GM23338 (cell line): ENCODE results near the gene PDE4B. TPM values are rescaled to one million over a fixed set of nuclear protein-coding genes. Genes with fewer than 3 reads are reported as not detected.

Experiments used
- ATAC-seq: fragments of 200-7000 bp; cut with Tn5 transposase; 3 replicates; pipeline ENCODE4 v1.9.1; 2020
- DNase-seq: peaks from one replicate; pipeline ENCODE4 v3.0.0-alpha.2; 2015; ENCODE audit warnings: low spot score
- H2AFZ ChIP-seq: fragments of 200-600 bp; sonication (generic); 2 replicates; pipeline ENCODE4 v1.8.0; 2016; ENCODE audit warnings: antibody characterized with exemption, mild to moderate bottlenecking, moderate library complexity
- H3F3A ChIP-seq: fragments of 200-600 bp; sonication (generic); replicated peaks from 2 replicates; pipeline ENCODE4 v1.8.0; 2017; ENCODE audit warnings: antibody characterized with exemption, mixed run types, low read depth
- H3K27ac ChIP-seq: fragments of 200-600 bp; sonication (generic); 2 replicates; pipeline ENCODE4 v1.6.1; 2016; ENCODE audit warnings: low read depth
- H3K27me3 ChIP-seq: fragments of 200-600 bp; sonication (generic); 2 replicates; pipeline ENCODE4 v1.8.0; 2016; ENCODE audit warnings: mild to moderate bottlenecking, mixed run types, moderate library complexity; ENCODE audit not compliant: insufficient read depth
- H3K36me3 ChIP-seq: fragments of 200-600 bp; sonication (generic); 2 replicates; pipeline ENCODE4 v1.8.0; 2016; ENCODE audit warnings: mild to moderate bottlenecking; ENCODE audit not compliant: insufficient read depth
- H3K4me1 ChIP-seq: fragments of 200-600 bp; sonication (generic); 2 replicates; pipeline ENCODE4 v1.8.0; 2016; ENCODE audit warnings: mild to moderate bottlenecking, moderate library complexity; ENCODE audit not compliant: insufficient read depth
- H3K4me2 ChIP-seq: fragments of 200-600 bp; sonication (generic); 2 replicates; pipeline ENCODE4 v1.7.1; 2017; ENCODE audit warnings: mixed run types
- H3K4me3 ChIP-seq: fragments of 200-600 bp; sonication (generic); 2 replicates; pipeline ENCODE4 v1.6.1; 2016; ENCODE audit warnings: mixed run types
- H3K79me2 ChIP-seq: fragments of 200-600 bp; sonication (generic); replicated peaks from 2 replicates; pipeline ENCODE4 v1.8.0; 2017; ENCODE audit warnings: mild to moderate bottlenecking; ENCODE audit not compliant: insufficient read depth
- H3K9me2 ChIP-seq: fragments of 200-600 bp; sonication (generic); 2 replicates; pipeline ENCODE4 v1.8.0; 2017; ENCODE audit not compliant: insufficient read depth
- H4K20me1 ChIP-seq: fragments of 200-600 bp; sonication (generic); replicated peaks from 2 replicates; pipeline ENCODE4 v1.8.0; 2017; ENCODE audit warnings: mild to moderate bottlenecking; ENCODE audit not compliant: insufficient read depth
- H3K27ac Mint-ChIP-seq: 2 replicates; pipeline ENCODE4 v1.8.0; 2020; ENCODE audit warnings: inconsistent platforms, mild to moderate bottlenecking, moderate library complexity, mixed read lengths
- H3K27me3 Mint-ChIP-seq: 3 replicates; pipeline ENCODE4 v1.8.0; 2022; ENCODE audit warnings: low read depth, mild to moderate bottlenecking, moderate library complexity, mixed read lengths, inconsistent platforms; ENCODE audit not compliant: insufficient read depth, poor library complexity
- H3K36me3 Mint-ChIP-seq: 3 replicates; pipeline ENCODE4 v1.8.0; 2021; ENCODE audit warnings: low read depth, mild to moderate bottlenecking, inconsistent platforms, moderate library complexity, mixed read lengths
- H3K4me1 Mint-ChIP-seq: 3 replicates; pipeline ENCODE4 v1.8.0; 2020; ENCODE audit warnings: mild to moderate bottlenecking, inconsistent platforms, mixed read lengths
- H3K4me3 Mint-ChIP-seq: 3 replicates; pipeline ENCODE4 v1.8.0; 2021; ENCODE audit warnings: moderate library complexity, mild to moderate bottlenecking, inconsistent platforms, mixed read lengths
- H3K9me3 Mint-ChIP-seq: 3 replicates; pipeline ENCODE4 v1.8.0; 2020; ENCODE audit warnings: moderate library complexity, mild to moderate bottlenecking, inconsistent platforms, mixed read lengths
- CREB1 ChIP-seq: fragments of 250-450 bp; sonication (Bioruptor Pico); IDR thresholded peaks from 2 replicates; pipeline ENCODE4 v1.5.0; 2020; ENCODE audit warnings: low read depth, mild to moderate bottlenecking, moderate library complexity
- EZH2 ChIP-seq: fragments of 200-600 bp; sonication (generic); IDR thresholded peaks from one replicate; pipeline ENCODE4 v1.8.0; 2017; ENCODE audit warnings: antibody characterized with exemption, mild to moderate bottlenecking, low read depth; ENCODE audit not compliant: unreplicated experiment
- EZH2phosphoT487 ChIP-seq: fragments of 200-600 bp; sonication (generic); IDR thresholded peaks from one replicate; pipeline ENCODE4 v1.8.1; 2018; ENCODE audit warnings: antibody characterized with exemption; ENCODE audit not compliant: unreplicated experiment
- JUNB ChIP-seq: IDR thresholded peaks from one replicate; pipeline ENCODE4 v1.6.1; 2016; ENCODE audit warnings: antibody characterized with exemption; ENCODE audit not compliant: unreplicated experiment
- NANOG ChIP-seq: IDR thresholded peaks from 2 replicates; pipeline ENCODE4 v1.6.1; 2016; ENCODE audit warnings: antibody characterized with exemption, borderline replicate concordance
- POLR2AphosphoS5 ChIP-seq: IDR thresholded peaks from 2 replicates; pipeline ENCODE4 v1.6.1; 2016; ENCODE audit warnings: antibody characterized with exemption, low read depth
- STAT1 ChIP-seq: IDR thresholded peaks from one replicate; pipeline ENCODE4 v1.6.1; 2016; ENCODE audit warnings: antibody characterized with exemption; ENCODE audit not compliant: unreplicated experiment
- ZNF114 ChIP-seq: fragments of 250-450 bp; sonication (Bioruptor Pico); IDR thresholded peaks from 2 replicates; pipeline ENCODE4 v1.5.0; 2020; ENCODE audit warnings: mild to moderate bottlenecking, moderate library complexity
- ZNF331 ChIP-seq: fragments of 250-450 bp; sonication (Bioruptor Pico); IDR thresholded peaks from 2 replicates; pipeline ENCODE4 v1.5.0; 2020; ENCODE audit warnings: low read depth, mild to moderate bottlenecking, moderate library complexity
- polyA plus RNA-seq: library from polyadenylated mRNA; unstranded; fragments of >200 nt; fragmentation: Nextera tagmentation; extraction: Ambion mirVana; gene quantifications from 2 replicates; pipeline ENCODE4 v1.2.1, GENCODE V29; 2016
- total RNA-seq: library from RNA; depleted of rRNA; stranded (reverse); fragments of >200 nt; shearing (Covaris generic); gene quantifications from 2 replicates; pipeline ENCODE4 v1.2.3, GENCODE V29; 2014
- TF ChIP-seq, protein P1 (sequence below): IDR thresholded peaks from one replicate; pipeline ENCODE4 v1.6.1; 2018; ENCODE audit warnings: antibody characterized with exemption; ENCODE audit not compliant: unreplicated experiment
- TF ChIP-seq, protein P2 (sequence below): IDR thresholded peaks from 2 replicates; pipeline ENCODE4 v1.6.1; 2016; ENCODE audit warnings: antibody characterized with exemption
- TF ChIP-seq, protein P3 (sequence below), 2 experiments: fragments of 200-600 bp in 1 of 2; sonication (generic) in 1 of 2; conservative IDR thresholded peaks; 2 replicates each; pipeline versions ENCODE4 v1.5.1 to v1.6.1; 2016 to 2017; ENCODE audit warnings: antibody characterized with exemption in 2 of 2, low read depth in 2 of 2, mild to moderate bottlenecking in 2 of 2, moderate library complexity in 1 of 2
- TF ChIP-seq, protein P4 (sequence below): fragments of 250-450 bp; sonication (Bioruptor Pico); IDR thresholded peaks from 2 replicates; pipeline ENCODE4 v1.5.0; 2020; ENCODE audit warnings: mild to moderate bottlenecking, moderate library complexity

Gene PDE4B
- total and polyA plus RNA-seq, 2 experiments from 2014 or later: 14.0 to 25.6 TPM

DNA sequence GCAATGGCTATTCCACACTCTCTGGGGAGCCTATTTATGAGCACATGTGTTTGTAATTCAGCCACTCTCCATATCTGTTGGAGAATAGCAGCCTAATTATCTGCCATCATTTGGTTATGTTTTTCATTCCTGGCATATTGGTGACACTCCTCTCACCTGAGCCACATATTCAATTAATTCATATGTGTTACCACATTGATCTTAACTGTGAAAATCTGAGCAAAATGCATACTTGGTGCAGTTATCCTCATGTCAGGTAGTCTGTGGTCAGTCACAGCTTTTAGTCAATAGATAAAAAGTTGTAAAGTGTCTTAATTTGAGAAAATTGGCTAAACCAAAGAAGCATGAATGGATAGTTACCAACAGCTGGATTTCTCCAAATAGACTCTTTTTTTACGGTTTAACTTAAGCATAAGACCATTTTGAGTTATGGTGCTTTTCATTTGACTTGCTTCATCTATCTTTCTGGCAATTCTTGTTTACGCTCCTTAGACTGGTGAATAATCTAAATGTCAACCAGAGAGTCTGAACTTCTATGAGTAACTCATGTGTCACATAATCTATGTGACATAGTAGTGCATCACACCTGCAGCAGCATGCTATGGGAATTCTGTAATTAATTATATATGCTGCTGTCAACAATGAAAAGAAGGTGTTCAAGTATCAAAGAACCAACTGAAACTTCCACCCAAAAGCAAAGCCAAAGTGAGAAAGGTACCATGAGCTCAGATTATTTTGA is 553.5 kb downstream of the PDE4B start:
- no peaks in the 10 kb centered on the region for H3K27me3 Mint-ChIP-seq
- Histone ChIP-seq H3K4me2 (peak overlapping the region; percentile 36; the same call in 1 of the 2 replicates), H3K9me2 (no peaks in the 10 kb centered on the region), H3K4me1 (peaks cover 87% of the 10 kb centered on the region), H3K79me2 (peaks cover 87% of the 10 kb centered on the region), H3K27ac (no peak overlapping the region), H3K36me3 (no peaks in the 10 kb centered on the region), H3F3A (no peaks in the 10 kb centered on the region; the same call in 1 of the 2 replicates), H2AFZ (no peak overlapping the region), H3K4me3 (no peak overlapping the region), H4K20me1 (no peaks in the 10 kb centered on the region), H3K27me3 (no peaks in the 10 kb centered on the region)
- no peak for DNase-seq
- no peak overlapping the region for H3K27ac Mint-ChIP-seq
- ATAC-seq: no peak
- H3K4me3 Mint-ChIP-seq: no peak overlapping the region
- H3K4me1 Mint-ChIP-seq: peaks cover 63% of the 10 kb centered on the region
- no peaks in the 10 kb centered on the region for H3K9me3 Mint-ChIP-seq
- TF ChIP-seq, protein P1, sequence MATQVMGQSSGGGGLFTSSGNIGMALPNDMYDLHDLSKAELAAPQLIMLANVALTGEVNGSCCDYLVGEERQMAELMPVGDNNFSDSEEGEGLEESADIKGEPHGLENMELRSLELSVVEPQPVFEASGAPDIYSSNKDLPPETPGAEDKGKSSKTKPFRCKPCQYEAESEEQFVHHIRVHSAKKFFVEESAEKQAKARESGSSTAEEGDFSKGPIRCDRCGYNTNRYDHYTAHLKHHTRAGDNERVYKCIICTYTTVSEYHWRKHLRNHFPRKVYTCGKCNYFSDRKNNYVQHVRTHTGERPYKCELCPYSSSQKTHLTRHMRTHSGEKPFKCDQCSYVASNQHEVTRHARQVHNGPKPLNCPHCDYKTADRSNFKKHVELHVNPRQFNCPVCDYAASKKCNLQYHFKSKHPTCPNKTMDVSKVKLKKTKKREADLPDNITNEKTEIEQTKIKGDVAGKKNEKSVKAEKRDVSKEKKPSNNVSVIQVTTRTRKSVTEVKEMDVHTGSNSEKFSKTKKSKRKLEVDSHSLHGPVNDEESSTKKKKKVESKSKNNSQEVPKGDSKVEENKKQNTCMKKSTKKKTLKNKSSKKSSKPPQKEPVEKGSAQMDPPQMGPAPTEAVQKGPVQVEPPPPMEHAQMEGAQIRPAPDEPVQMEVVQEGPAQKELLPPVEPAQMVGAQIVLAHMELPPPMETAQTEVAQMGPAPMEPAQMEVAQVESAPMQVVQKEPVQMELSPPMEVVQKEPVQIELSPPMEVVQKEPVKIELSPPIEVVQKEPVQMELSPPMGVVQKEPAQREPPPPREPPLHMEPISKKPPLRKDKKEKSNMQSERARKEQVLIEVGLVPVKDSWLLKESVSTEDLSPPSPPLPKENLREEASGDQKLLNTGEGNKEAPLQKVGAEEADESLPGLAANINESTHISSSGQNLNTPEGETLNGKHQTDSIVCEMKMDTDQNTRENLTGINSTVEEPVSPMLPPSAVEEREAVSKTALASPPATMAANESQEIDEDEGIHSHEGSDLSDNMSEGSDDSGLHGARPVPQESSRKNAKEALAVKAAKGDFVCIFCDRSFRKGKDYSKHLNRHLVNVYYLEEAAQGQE: no peak
- TF ChIP-seq, protein P2, sequence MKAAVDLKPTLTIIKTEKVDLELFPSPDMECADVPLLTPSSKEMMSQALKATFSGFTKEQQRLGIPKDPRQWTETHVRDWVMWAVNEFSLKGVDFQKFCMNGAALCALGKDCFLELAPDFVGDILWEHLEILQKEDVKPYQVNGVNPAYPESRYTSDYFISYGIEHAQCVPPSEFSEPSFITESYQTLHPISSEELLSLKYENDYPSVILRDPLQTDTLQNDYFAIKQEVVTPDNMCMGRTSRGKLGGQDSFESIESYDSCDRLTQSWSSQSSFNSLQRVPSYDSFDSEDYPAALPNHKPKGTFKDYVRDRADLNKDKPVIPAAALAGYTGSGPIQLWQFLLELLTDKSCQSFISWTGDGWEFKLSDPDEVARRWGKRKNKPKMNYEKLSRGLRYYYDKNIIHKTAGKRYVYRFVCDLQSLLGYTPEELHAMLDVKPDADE: no peak
- TF ChIP-seq POLR2AphosphoS5 (no peak), ZNF114 (CRISPR knock-in tag) (no peak), NANOG (no peak), ZNF331 (CRISPR knock-in tag) (no peak), EZH2 (no peak), EZH2phosphoT487 (no peak), STAT1 (no peak), CREB1 (CRISPR knock-in tag) (no peak), JUNB (no peak)
- TF ChIP-seq, protein P3, sequence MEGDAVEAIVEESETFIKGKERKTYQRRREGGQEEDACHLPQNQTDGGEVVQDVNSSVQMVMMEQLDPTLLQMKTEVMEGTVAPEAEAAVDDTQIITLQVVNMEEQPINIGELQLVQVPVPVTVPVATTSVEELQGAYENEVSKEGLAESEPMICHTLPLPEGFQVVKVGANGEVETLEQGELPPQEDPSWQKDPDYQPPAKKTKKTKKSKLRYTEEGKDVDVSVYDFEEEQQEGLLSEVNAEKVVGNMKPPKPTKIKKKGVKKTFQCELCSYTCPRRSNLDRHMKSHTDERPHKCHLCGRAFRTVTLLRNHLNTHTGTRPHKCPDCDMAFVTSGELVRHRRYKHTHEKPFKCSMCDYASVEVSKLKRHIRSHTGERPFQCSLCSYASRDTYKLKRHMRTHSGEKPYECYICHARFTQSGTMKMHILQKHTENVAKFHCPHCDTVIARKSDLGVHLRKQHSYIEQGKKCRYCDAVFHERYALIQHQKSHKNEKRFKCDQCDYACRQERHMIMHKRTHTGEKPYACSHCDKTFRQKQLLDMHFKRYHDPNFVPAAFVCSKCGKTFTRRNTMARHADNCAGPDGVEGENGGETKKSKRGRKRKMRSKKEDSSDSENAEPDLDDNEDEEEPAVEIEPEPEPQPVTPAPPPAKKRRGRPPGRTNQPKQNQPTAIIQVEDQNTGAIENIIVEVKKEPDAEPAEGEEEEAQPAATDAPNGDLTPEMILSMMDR (conservative IDR thresholded peaks at IDR 0.05; ENCODE audit: low read depth in 2 of 2): no peak
- TF ChIP-seq, protein P4, sequence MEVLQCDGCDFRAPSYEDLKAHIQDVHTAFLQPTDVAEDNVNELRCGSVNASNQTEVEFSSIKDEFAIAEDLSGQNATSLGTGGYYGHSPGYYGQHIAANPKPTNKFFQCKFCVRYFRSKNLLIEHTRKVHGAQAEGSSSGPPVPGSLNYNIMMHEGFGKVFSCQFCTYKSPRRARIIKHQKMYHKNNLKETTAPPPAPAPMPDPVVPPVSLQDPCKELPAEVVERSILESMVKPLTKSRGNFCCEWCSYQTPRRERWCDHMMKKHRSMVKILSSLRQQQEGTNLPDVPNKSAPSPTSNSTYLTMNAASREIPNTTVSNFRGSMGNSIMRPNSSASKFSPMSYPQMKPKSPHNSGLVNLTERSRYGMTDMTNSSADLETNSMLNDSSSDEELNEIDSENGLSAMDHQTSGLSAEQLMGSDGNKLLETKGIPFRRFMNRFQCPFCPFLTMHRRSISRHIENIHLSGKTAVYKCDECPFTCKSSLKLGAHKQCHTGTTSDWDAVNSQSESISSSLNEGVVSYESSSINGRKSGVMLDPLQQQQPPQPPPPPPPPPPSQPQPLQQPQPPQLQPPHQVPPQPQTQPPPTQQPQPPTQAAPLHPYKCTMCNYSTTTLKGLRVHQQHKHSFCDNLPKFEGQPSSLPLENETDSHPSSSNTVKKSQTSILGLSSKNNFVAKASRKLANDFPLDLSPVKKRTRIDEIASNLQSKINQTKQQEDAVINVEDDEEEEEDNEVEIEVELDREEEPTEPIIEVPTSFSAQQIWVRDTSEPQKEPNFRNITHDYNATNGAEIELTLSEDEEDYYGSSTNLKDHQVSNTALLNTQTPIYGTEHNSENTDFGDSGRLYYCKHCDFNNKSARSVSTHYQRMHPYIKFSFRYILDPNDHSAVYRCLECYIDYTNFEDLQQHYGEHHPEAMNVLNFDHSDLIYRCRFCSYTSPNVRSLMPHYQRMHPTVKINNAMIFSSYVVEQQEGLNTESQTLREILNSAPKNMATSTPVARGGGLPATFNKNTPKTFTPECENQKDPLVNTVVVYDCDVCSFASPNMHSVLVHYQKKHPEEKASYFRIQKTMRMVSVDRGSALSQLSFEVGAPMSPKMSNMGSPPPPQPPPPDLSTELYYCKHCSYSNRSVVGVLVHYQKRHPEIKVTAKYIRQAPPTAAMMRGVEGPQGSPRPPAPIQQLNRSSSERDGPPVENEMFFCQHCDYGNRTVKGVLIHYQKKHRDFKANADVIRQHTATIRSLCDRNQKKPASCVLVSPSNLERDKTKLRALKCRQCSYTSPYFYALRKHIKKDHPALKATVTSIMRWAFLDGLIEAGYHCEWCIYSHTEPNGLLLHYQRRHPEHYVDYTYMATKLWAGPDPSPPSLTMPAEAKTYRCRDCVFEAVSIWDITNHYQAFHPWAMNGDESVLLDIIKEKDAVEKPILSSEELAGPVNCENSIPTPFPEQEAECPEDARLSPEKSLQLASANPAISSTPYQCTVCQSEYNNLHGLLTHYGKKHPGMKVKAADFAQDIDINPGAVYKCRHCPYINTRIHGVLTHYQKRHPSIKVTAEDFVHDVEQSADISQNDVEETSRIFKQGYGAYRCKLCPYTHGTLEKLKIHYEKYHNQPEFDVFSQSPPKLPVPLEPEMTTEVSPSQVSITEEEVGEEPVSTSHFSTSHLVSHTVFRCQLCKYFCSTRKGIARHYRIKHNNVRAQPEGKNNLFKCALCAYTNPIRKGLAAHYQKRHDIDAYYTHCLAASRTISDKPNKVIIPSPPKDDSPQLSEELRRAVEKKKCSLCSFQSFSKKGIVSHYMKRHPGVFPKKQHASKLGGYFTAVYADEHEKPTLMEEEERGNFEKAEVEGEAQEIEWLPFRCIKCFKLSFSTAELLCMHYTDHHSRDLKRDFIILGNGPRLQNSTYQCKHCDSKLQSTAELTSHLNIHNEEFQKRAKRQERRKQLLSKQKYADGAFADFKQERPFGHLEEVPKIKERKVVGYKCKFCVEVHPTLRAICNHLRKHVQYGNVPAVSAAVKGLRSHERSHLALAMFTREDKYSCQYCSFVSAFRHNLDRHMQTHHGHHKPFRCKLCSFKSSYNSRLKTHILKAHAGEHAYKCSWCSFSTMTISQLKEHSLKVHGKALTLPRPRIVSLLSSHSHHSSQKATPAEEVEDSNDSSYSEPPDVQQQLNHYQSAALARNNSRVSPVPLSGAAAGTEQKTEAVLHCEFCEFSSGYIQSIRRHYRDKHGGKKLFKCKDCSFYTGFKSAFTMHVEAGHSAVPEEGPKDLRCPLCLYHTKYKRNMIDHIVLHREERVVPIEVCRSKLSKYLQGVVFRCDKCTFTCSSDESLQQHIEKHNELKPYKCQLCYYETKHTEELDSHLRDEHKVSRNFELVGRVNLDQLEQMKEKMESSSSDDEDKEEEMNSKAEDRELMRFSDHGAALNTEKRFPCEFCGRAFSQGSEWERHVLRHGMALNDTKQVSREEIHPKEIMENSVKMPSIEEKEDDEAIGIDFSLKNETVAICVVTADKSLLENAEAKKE (CRISPR knock-in tag): no peak
- H3K36me3 Mint-ChIP-seq: no peaks in the 10 kb centered on the region
